DMS53 treated with DMSO at 0.1 percent for 48 hours (cell line): ENCODE measurements around the gene BANK1.

Source experiments
- DNase-seq: peaks from one replicate; lab custom pipeline; 2025; ENCODE audit not compliant: unreplicated experiment; lab: John Stamatoyannopoulos, UW

Gene BANK1

GRCh38 chr4:101954975-101955678, 164.6 kb downstream of the BANK1 start:
- no peak for DNase-seq

DNA sequence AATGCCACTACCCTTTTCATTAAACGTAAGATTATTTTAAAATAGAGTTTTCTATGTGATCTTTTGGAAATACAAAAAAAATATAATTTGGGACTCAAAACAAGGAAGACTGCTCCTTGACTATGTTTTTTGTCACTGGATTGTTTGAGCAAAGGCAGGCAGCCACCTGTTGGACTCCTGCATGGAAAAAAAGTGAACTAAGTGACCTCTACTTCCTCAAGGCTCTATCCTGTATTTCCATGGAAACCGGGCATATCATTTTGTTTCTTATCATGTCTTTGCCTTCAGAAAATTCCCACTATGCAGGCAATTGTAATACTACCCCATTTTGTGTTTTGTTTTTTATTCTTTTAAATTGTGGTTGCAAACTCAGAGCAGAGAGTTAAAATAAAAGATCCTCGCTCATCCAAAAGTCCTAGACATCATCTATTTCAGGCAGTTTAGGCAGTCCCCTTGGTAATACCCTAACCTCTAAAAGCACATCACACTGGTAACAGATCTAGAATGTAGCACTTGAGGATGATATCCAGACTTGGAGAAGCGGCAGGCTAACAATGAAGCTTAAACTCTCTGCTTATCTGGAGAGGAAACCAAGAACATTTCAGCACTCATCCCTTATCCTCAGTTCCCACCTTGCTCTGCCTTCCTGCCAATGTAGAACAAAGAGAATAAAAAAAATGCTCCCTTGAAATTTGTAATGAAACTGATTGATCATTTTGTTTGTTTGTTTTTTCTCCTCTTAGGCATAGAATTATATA, 165.7 kb downstream of the BANK1 start:
- DNase-seq: no peak

DNA sequence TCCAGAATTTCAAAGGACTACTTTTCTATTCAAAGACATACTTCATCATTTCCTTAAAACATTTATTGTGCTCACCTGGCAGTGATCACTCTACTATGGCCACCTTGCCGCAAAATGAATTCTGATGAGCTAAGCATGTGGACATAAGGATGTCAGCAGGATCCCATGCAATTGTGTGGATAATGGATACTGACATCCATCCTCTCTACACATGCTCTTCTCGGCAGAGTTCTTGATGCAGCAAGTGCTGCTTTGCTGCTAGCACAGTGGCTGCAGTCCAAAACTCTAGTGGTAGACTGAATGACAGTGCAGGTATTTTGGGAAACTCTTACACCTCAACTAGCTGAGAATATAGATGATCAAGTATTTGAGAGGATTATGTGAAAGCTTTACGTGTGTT, 168.0 kb downstream of the BANK1 start:
- DNase-seq: no peak

GRCh38 chr4:101960431-101960830, 169.9 kb downstream of the BANK1 start:
- DNase-seq: no peak

GRCh38 chr4:101961144-101961543, 170.6 kb downstream of the BANK1 start:
- DNase-seq: no peak

DNA sequence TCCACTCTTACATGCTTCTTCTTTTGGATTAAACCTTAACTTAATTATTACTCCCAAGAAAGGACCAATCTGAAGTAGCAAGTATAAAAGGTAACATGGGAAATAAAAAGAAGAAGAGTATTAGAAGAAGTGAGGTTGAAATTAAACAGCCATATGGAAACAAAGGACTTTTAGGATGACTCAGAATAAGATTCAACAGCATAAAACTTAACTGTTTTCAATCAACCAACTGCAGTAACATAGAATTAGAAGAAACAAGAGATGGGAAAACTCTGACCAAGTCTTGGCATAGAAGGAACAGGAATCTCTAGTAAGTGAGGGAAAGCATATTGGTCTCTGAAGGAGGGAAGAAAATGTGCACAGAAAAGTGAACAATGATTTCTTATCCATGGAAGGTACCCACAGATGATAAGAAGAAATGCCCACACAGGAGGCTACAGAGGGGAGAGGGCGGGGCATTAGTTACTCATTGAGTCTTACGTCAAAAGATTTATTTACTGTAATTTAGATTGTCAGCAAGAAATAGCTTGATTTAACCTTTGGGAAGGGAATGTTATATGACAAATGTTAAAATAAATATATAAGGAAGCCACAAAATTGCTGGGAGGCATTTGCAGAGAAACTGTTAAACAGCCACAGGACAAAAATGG, 177.3 kb downstream of the BANK1 start:
- DNase-seq: no peak

DNA sequence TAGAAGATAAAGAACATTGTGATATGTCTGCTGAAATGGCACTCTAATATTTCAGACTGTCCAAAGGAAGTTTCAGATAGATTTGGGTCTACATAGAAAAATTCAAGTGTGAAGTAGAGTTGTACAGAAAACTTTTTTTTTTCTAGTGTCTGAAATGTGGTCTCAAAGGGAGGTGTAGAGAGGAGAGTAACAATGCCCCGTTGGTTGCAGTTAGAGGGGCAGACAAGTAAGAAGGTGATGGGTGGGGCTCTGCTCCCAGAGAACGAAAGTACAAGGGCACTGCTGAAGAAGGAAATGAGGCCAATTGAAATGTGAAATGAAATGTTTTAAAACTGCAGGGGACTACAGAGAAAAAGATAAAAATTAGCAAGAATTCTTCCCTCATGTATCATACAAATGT, 177.8 kb downstream of the BANK1 start:
- no peak for DNase-seq

DNA sequence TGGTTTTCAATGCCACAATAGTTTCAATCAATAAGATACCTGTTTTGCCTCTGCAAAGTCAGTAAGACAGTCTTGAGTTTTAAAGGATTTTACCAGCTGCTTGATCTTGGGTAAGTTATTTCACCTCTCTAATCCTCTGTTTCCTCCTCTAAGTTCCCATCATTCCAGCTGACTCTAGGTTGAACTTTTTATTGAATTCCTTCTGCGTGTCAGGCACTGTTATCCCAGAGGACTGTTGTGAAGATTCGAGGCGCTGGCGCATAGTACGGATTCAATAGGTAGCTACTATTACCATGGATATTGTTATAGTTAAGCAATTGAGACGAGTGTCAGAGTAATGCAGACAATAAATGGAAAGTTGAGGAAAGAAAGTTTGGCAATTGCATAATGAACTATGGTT, 179.4 kb downstream of the BANK1 start:
- DNase-seq: no peak

DNA sequence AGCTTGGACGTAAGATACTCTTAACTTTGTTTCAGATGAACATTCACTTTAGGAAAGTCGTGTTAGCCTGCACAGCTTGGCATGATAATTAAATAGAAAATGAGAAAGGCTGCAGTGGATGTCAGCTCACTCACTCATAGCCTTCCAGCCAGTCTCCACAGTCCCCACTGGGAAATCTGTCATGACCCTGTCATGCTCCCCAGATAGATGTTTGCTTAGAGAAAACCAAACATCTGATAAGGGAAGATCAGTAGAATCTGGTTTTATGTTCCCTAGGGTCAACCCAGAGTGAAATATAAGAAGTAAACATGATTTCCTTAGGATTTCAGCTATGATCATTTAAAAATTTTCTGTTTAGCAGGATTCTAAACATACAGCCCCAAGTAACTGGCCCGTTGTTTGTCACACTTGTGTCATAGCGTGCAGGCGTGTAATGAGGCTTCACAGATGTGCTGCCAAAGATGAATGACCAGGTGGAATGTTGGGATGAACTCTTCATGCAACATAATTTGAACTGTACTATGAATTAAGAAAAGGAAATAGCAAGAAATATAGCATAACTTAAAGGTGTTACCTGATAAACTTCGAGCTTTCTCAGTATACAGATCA, 180.1 kb downstream of the BANK1 start:
- no peak for DNase-seq

GRCh38 chr4:101972791-101973190, 182.3 kb downstream of the BANK1 start:
- DNase-seq: no peak

- no peak for DNase-seq
Observed at GRCh38 chr4:101973361-101973760, 182.8 kb downstream of the BANK1 start.

DNA sequence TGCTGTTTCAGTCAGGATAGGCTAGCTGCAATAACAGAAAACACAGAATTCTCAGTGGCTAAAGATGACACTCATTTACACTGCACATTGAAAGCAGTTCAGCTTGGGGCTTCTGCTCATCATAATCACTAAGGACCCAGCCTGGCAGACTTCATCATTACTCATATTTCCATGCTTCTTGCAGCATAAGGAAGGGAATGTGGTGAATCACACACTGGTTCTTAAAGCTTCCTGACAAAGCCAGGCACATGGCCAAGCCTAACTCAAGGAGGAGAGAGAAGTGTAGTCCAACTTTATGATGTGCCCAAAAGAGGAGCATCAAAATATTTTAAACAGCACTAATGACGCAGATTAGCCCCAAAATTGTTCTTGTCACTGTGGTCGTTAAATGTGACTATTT, 186.5 kb downstream of the BANK1 start:
- DNase-seq: no peak

DNA sequence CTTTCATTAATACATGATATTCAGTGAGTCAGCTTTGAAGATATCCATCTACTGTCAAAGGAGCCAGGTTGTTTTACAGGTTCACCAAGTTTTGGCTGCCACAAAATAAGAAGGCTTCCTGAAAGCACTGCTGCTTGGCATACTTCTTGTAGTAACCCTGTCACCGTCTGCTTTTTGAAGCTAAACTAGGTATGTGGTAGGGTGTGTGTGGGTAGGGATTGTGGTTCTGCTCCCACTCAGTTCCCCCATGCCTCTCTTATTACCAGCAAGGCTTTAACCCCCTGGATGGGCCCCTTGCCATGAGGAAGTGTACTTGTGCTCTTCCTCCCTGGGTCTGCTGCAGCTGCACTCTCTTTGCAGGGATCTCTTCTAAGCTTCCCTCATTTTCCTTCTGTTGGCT, 191.2 kb downstream of the BANK1 start:
- peak; percentile 14 for DNase-seq

DNA sequence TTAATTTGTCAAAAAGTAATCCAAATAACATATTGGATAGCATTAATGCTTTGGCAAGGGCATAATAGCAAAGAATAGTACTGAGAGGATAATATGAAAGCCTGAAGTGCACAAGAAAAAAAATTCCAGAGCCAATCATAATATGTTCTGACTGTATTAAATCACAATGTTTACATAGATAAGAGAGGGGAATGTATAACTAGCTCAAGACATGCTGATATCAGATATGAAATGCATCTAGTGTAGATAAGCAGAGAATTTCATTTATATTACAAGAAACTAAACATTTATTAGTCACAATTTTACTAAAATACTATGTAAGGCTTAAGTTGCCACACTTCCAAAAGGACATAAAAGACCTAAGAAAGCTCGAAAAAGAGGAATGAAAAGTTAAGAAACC, 193.3 kb downstream of the BANK1 start:
- no peak for DNase-seq

DNA sequence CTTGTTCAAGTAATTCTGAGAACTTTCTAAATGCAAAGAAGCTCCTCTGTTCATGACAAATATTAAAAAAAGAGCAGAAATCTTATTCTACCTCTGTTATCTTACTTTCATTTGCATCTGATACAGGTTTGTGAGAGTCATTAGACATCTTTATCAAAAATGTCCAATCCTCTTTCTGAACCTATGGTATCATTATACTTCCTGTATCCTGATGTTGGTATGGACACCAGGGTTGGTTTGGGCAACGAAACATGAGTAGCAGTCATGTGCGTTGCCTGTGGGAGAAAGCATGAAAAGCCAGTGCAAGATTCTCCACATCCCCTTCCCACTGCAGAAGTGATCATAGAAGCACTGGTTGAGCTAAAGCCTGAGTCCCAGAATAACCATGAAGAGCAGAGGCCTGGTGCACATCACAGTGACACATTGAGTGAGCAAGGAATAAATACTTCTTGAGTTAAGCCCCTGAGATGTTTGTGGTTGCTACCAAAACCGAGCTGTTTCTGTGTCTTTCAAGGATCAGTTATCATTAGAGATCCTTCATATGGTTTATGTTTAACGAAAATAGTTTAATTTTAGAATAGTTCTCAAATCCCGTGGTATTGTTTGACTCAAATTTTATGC, 197.2 kb downstream of the BANK1 start:
- no peak for DNase-seq

DNA sequence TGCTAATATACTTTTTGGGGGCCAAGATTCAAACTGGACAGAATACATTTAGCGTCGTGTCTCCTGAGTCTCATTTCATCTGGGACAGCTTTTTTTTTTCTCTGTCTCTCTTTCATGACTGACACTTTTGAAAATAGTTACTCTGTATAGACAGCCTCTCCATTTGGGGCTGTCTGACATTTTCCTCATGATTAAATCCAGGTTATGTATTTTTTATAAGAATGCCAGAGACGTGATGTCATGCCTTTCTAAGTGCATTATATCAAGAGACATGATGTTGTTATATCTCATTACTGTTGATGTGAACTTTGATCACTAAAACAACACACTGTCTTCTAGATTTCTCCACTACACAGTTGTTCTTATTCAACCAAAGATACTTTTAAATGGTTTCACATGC, 199.0 kb downstream of the BANK1 start:
- no peak for DNase-seq

- DNase-seq: no peak
Observed at GRCh38 chr4:101992446-101992845, 201.9 kb downstream of the BANK1 start.

GRCh38 chr4:101993002-101993841, 202.7 kb downstream of the BANK1 start:
- no peak for DNase-seq

GRCh38 chr4:101993842-101994775, 203.6 kb downstream of the BANK1 start:
- DNase-seq: no peak
